ENCODE data around the gene PXK. TPM values are rescaled to one million over a fixed set of nuclear protein-coding genes. Genes with fewer than 3 reads are reported as not detected.

Gene PXK
- total RNA-seq, 2 donors from 2014 or later: 19.6 to 21.8 TPM

DNA sequence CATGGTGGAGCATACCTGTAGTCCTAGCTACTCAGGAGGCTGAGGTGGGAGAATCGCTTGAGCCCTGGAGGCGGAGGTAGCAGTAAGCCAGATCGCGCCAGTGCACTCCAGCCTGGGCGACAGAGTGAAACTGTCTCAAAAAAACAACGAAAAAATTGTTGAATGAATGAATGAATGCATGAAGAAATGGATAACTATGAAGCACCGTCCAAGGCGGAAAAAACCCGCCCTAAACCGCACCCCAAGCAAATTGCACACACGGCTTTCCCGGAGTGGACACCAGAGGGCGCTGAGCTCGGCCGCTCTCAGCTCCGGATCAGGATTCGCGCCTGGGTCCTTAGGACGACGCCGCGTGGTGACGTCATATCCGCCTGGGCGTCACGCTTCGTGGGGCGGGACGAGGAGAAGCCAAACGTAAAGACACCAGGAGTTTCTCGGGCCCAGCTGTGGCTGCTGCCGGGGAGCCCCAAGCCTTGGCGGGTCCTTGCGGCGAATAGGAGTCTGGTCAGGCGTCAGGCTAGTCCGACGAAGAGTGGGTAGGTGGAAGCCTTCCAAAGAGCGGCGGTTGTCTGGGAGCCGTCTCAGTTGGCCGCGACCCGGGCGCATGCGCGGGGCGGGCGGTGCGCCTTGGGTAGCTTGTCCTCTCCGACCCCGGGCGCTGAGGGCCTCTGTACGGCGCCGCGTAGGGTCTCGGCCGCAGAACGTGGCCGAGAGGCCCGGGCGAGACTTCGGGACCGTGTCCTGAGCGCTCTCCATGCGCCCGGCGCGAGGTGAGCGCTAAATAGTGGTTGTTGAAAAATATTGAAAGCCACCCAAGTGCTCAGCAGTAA, 26.6 kb upstream of the PXK start, which contains the start of the genes HTD2 and RPP14:
Gene HTD2 (plus strand): TSS at position 639 of the 830 bp plus-strand sequence. CDS start 11,094 bp downstream, outside the sequence.
Gene RPP14 (plus strand): TSS at position 364 of the 830 bp plus-strand sequence. CDS start 4,085 bp downstream, outside the sequence.
- peaks cover 17% of the 10 kb centered on the region for H3K4me1 ChIP-seq (replicated peaks)
- H3K36me3 ChIP-seq: peaks cover 0 to 2% of the 10 kb centered on the region in 2 donors
- H3K27ac ChIP-seq: peak within 1 kb of the TSS; percentile 95 to 98
- TF ChIP-seq POLR2AphosphoS5 (IDR thresholded peaks at IDR 0.05) (peak; percentile 96), POLR2A (IDR thresholded peaks at IDR 0.05) (peak; percentile 57)
- TF ChIP-seq, protein P1, sequence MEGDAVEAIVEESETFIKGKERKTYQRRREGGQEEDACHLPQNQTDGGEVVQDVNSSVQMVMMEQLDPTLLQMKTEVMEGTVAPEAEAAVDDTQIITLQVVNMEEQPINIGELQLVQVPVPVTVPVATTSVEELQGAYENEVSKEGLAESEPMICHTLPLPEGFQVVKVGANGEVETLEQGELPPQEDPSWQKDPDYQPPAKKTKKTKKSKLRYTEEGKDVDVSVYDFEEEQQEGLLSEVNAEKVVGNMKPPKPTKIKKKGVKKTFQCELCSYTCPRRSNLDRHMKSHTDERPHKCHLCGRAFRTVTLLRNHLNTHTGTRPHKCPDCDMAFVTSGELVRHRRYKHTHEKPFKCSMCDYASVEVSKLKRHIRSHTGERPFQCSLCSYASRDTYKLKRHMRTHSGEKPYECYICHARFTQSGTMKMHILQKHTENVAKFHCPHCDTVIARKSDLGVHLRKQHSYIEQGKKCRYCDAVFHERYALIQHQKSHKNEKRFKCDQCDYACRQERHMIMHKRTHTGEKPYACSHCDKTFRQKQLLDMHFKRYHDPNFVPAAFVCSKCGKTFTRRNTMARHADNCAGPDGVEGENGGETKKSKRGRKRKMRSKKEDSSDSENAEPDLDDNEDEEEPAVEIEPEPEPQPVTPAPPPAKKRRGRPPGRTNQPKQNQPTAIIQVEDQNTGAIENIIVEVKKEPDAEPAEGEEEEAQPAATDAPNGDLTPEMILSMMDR (IDR thresholded peaks at IDR 0.05): peak; percentile 98 to 99 (median 98)
- peak; percentile 95 for DNase-seq (ENCODE audit: low spot score)
- intact Hi-C loops (cut with DNase I): loop anchor here (2.0 kb wide), 1 partner anchor 69 kb away; the partner anchor contains the start of gene ABHD6
- H3K27me3 ChIP-seq (replicated peaks; ENCODE audit: insufficient read depth): no peaks in the 10 kb centered on the region
- WGBS: 4% methylated on average over 70 of the region's 71 CpGs
- H3K4me3 ChIP-seq: peak within 1 kb of the TSS; percentile 75 to 88
- no peaks in the 10 kb centered on the region for H3K9me3 ChIP-seq

DNA sequence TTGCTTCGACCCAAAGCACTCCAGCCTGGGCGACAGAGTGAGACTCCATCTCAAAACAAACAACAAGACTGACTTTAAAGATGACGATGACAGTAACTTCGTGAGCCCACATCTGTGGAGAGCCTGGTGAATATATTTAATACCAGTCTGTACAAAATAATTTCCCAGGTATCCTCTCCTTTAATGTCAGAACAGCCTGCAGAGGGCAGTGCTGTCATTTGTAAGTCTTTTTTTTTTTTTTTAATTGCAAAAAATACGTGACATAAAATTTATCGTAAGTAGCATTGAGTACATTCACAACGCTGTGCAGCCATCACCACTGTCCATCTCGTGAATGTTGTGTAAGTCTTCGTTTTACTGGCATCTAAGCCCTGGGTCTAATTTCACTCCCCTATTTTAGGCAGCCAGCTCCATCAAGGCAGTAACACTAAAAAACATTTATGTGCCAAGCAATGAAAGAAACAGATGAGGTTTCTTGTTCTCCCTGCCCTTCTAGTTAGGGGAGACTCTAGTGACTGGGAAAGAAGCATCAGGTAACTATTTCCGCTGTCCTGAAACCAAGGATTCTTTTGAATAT, 25.0 kb upstream of the PXK start:
- Histone ChIP-seq H3K27ac (peak overlapping the region; percentile 95 to 98), H3K4me1 (replicated peaks) (peaks cover 17% of the 10 kb centered on the region), H3K9me3 (no peaks in the 10 kb centered on the region), H3K4me3 (peak overlapping the region; percentile 75 to 88), H3K27me3 (replicated peaks; ENCODE audit: insufficient read depth) (no peaks in the 10 kb centered on the region), H3K36me3 (peaks cover 0 to 5% of the 10 kb centered on the region in 2 donors)
- 21% methylated on average over 10 of the region's 10 CpGs for WGBS
- intact Hi-C loops (cut with DNase I): loop anchor here (2.0 kb wide), 1 partner anchor 71 kb away; the partner anchor contains the start of gene ABHD6
- TF ChIP-seq POLR2AphosphoS5 (IDR thresholded peaks at IDR 0.05) (peak; percentile 3), POLR2A (IDR thresholded peaks at IDR 0.05) (no peak)
- TF ChIP-seq, protein P1 (IDR thresholded peaks at IDR 0.05): peak in 3 of 4 experiments; percentile 16 to 40 (median 31)
- DNase-seq (ENCODE audit: low spot score): peak; percentile 23

DNA sequence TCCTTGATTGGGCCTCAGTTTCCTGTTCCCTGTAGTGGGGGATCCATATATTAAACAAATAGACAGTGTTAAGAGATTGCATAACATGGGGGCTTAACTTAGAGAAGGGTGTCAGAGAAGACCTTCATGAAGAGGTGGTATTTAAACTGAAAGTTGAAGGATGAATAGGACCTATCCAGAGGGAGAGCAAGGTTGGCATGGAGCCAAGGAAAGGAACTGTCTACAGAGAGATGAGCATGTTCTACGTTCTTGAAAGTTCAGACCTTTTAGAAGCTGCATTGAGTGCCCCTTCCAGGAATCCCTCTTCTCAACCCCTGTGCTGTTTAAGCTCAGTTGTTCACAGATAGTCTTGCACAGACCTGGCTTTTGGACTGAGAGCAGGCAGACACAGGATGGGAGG, 24.0 kb upstream of the PXK start:
- H3K4me3 ChIP-seq: no peak overlapping the region
- no peaks in the 10 kb centered on the region for H3K9me3 ChIP-seq
- intact Hi-C loops (cut with DNase I): no loop called here
- WGBS: 10% methylated on average over 1 of the region's 1 CpG
- H3K27me3 ChIP-seq (replicated peaks; ENCODE audit: insufficient read depth): no peaks in the 10 kb centered on the region
- TF ChIP-seq, protein P1 (IDR thresholded peaks at IDR 0.05): no peak
- no peak for TF ChIP-seq POLR2AphosphoS5 (IDR thresholded peaks at IDR 0.05)
- no peak for TF ChIP-seq POLR2A (IDR thresholded peaks at IDR 0.05)
- H3K27ac ChIP-seq: no peak overlapping the region
- peaks cover 0 to 5% of the 10 kb centered on the region in 2 donors for H3K36me3 ChIP-seq
- H3K4me1 ChIP-seq (replicated peaks): peaks cover 17% of the 10 kb centered on the region
- DNase-seq (ENCODE audit: low spot score): no peak

DNA sequence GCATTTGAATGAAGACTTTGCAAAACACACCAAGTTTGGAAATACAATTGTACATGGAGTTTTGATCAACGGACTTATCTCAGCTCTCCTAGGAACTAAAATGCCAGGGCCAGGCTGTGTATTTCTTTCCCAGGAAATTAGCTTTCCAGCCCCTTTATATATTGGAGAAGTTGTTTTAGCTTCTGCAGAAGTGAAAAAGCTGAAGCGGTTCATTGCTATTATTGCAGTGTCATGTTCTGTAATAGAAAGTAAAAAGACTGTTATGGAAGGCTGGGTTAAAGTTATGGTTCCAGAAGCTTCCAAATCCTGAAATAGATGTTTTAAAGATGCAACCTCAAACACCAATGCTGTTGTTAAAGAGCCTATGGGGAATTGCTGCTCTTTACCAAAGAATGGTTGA, 14.9 kb upstream of the PXK start:
- no peak for DNase-seq (ENCODE audit: low spot score)
- Histone ChIP-seq H3K36me3 (peaks cover 4 to 11% of the 10 kb centered on the region in 2 donors), H3K4me3 (no peak overlapping the region), H3K27me3 (replicated peaks; ENCODE audit: insufficient read depth) (no peaks in the 10 kb centered on the region), H3K9me3 (no peaks in the 10 kb centered on the region), H3K27ac (no peak overlapping the region), H3K4me1 (replicated peaks) (no peaks in the 10 kb centered on the region)
- 77% methylated on average over 2 of the region's 2 CpGs for WGBS
- TF ChIP-seq POLR2A (IDR thresholded peaks at IDR 0.05): no peak
- TF ChIP-seq, protein P1 (IDR thresholded peaks at IDR 0.05): no peak
- TF ChIP-seq POLR2AphosphoS5 (IDR thresholded peaks at IDR 0.05): no peak
- intact Hi-C loops (cut with DNase I): no loop called here
